HepG2 (cell line): ENCODE results near the gene SIRT7. TPM values are rescaled to one million over a fixed set of nuclear protein-coding genes. Genes with fewer than 3 reads are reported as not detected.

ENCODE experiments used
- ATAC-seq: fragments of 200-7000 bp; cut with Tn5 transposase; 3 replicates; pipeline ENCODE4 v1.9.1; 2020; ENCODE audit warnings: mild to moderate bottlenecking, moderate library complexity
- BruUV-seq: library from RNA; stranded (reverse); fragments of 400-500 nt; replicated peaks from 2 replicates; lab custom pipeline; 2021; lab: Mats Ljungman, UMichigan
- CTCF ChIA-PET: fragments of 300-600 bp; formaldehyde crosslinking; extraction: SDS; loops from one replicate; lab custom pipeline; 2021; ENCODE audit warnings: low total read pairs, inconsistent platforms, low intra/inter-chr PET ratio; lab: Yijun Ruan, JAX
- POLR2A ChIA-PET: fragments of 350-600 bp; sonication (Branson Sonifier 250); formaldehyde crosslinking; loops from one replicate; lab custom pipeline; 2020; ENCODE audit warnings: antibody characterized with exemption, inconsistent platforms; lab: Yijun Ruan, JAX
- DNase-seq: peaks from one replicate; pipeline ENCODE4 v3.0.0-alpha.2; 2015; ENCODE audit warnings: low spot score
- FAIRE-seq: peaks from 3 replicates; lab custom pipeline; 2011; peaks lifted over from hg19 to GRCh38; lab: Jason Lieb, UNC
- H2AFZ ChIP-seq: one replicate; pipeline ENCODE4 v1.6.1; 2011; ENCODE audit warnings: low read length, inconsistent platforms
- H3K27ac ChIP-seq: fragments of 300-600 bp; 3 replicates; pipeline ENCODE4 v1.8.0; 2011; ENCODE audit warnings: mixed run types, mild to moderate bottlenecking, mixed read lengths, low read length, inconsistent platforms; ENCODE audit not compliant: insufficient read depth; ENCODE audit errors: extremely low read length
- H3K27me3 ChIP-seq, 2 experiments: fragments of 200-600 bp in 1 of 2; 2 replicates in 1 of 2; 3 replicates in 1 of 2; pipeline versions ENCODE4 v1.6.0 to v1.8.0; 2011; ENCODE audit warnings: low read length in 2 of 2, mild to moderate bottlenecking in 2 of 2, moderate library complexity in 2 of 2, inconsistent platforms in 1 of 2; ENCODE audit not compliant: insufficient read depth in 2 of 2, control insufficient read depth in 1 of 2
- H3K36me3 ChIP-seq, 2 experiments: fragments of 200-600 bp in 1 of 2; replicated peaks in 1 of 2; 2 replicates in 1 of 2; 3 replicates in 1 of 2; pipeline versions ENCODE4 v1.5.1 to v1.8.0; 2011; ENCODE audit warnings: low read length in 2 of 2, inconsistent platforms in 1 of 2; ENCODE audit not compliant: insufficient read depth in 2 of 2, control insufficient read depth in 1 of 2
- H3K4me1 ChIP-seq: 2 replicates; pipeline ENCODE4 v1.5.1; 2012; ENCODE audit warnings: low read length, inconsistent platforms; ENCODE audit not compliant: insufficient read depth
- H3K4me2 ChIP-seq: 2 replicates; pipeline ENCODE4 v1.6.0; 2011; ENCODE audit warnings: low read depth, low read length, inconsistent platforms
- H3K4me3 ChIP-seq, 3 experiments: fragments of 200-600 bp in 1 of 3; sonication (generic), shearing (Covaris generic) in 1 of 3; replicated peaks in 1 of 3; 2 replicates each; pipeline ENCODE4 v1.5.1; 2011 to 2016; ENCODE audit warnings: low read length in 3 of 3, inconsistent platforms in 2 of 3, low read depth in 2 of 3, mild to moderate bottlenecking in 2 of 3, control low read depth in 1 of 3, mixed read lengths in 1 of 3; ENCODE audit not compliant: insufficient read depth in 1 of 3
- H3K79me2 ChIP-seq: one replicate; pipeline ENCODE4 v1.6.1; 2011; ENCODE audit warnings: low read length, inconsistent platforms; ENCODE audit not compliant: insufficient read depth
- H3K9ac ChIP-seq: 2 replicates; pipeline ENCODE4 v1.6.0; 2011; ENCODE audit warnings: mild to moderate bottlenecking, low read depth, low read length, inconsistent platforms; ENCODE audit not compliant: insufficient read depth
- H3K9me3 ChIP-seq: 2 replicates; pipeline ENCODE4 v1.5.1; 2012; ENCODE audit warnings: mild to moderate bottlenecking, low read length
- H4K20me1 ChIP-seq: 2 replicates; pipeline ENCODE4 v1.6.0; 2011; ENCODE audit warnings: inconsistent platforms, mild to moderate bottlenecking, low read length, moderate library complexity; ENCODE audit not compliant: insufficient read depth
- AGO1 ChIP-seq: fragments of 200-400 bp; formaldehyde crosslinking; IDR thresholded peaks from 2 replicates; pipeline ENCODE4 v1.6.1; 2017; ENCODE audit warnings: mild to moderate bottlenecking, low read depth, low read length, moderate library complexity; ENCODE audit not compliant: poor library complexity, severe bottlenecking
- AGO2 ChIP-seq: fragments of 200-400 bp; formaldehyde crosslinking; optimal IDR thresholded peaks from 2 replicates; pipeline ENCODE3; 2017; ENCODE audit warnings: mild to moderate bottlenecking, low read depth, low read length, moderate library complexity
- ELK4 ChIP-seq: sonication (generic); formaldehyde crosslinking; IDR thresholded peaks from 2 replicates; pipeline ENCODE4 v1.9.0; 2021; ENCODE audit warnings: missing genetic modification reagents, borderline replicate concordance
- NFIB ChIP-seq: sonication (generic); formaldehyde crosslinking; IDR thresholded peaks from 2 replicates; pipeline ENCODE4 v1.9.0; 2021; ENCODE audit warnings: missing genetic modification reagents, mild to moderate bottlenecking, borderline replicate concordance
- NR2F2 ChIP-seq: IDR thresholded peaks from 2 replicates; pipeline ENCODE4 v1.6.1; 2012; ENCODE audit warnings: low read depth, inconsistent platforms, borderline replicate concordance
- RBM22 ChIP-seq: fragments of 200-400 bp; formaldehyde crosslinking; optimal IDR thresholded peaks from 2 replicates; pipeline ENCODE3; 2017; ENCODE audit warnings: mild to moderate bottlenecking, low read length, moderate library complexity
- RFXAP ChIP-seq: sonication (generic); formaldehyde crosslinking; IDR thresholded peaks from 2 replicates; pipeline ENCODE4 v1.4.0; 2020; ENCODE audit warnings: missing genetic modification reagents, borderline replicate concordance
- TAF15 ChIP-seq: fragments of 200-400 bp; formaldehyde crosslinking; IDR thresholded peaks from one replicate; pipeline ENCODE4 v1.6.1; 2018; ENCODE audit warnings: mild to moderate bottlenecking, low read depth, low read length; ENCODE audit not compliant: poor library complexity, severe bottlenecking
- ZBTB44 ChIP-seq: sonication (generic); formaldehyde crosslinking; IDR thresholded peaks from 2 replicates; pipeline ENCODE4 v1.4.0; 2020; ENCODE audit warnings: missing genetic modification reagents
- ZC3H13 ChIP-seq: sonication (generic); formaldehyde crosslinking; IDR thresholded peaks from 2 replicates; pipeline ENCODE4 v1.8.1; 2023; ENCODE audit warnings: mild to moderate bottlenecking, missing genetic modification reagents, moderate library complexity
- ZFX ChIP-seq: sonication (generic); formaldehyde crosslinking; IDR thresholded peaks from 2 replicates; pipeline ENCODE4 v1.4.0; 2020; ENCODE audit warnings: mild to moderate bottlenecking, low read depth, missing genetic modification reagents, moderate library complexity
- ZFY ChIP-seq: sonication (generic); formaldehyde crosslinking; IDR thresholded peaks from 2 replicates; pipeline ENCODE4 v1.4.0; 2020; ENCODE audit warnings: missing genetic modification reagents
- ZHX1 ChIP-seq: sonication (generic); formaldehyde crosslinking; IDR thresholded peaks from 2 replicates; pipeline ENCODE4 v1.8.1; 2022; ENCODE audit warnings: low read depth, mild to moderate bottlenecking, missing genetic modification reagents
- ZNF160 ChIP-seq: sonication (generic); formaldehyde crosslinking; IDR thresholded peaks from 2 replicates; pipeline ENCODE4 v1.8.0; 2022; ENCODE audit warnings: mild to moderate bottlenecking, inconsistent platforms, missing genetic modification reagents
- WGBS: methylation state at CpG from one replicate; pipeline ENCODE4 v1.1.6; 2017; ENCODE audit warnings: low lambda C conversion rate; 5-methylcytosine and 5-hydroxymethylcytosine counted together
- in situ Hi-C: cut with HindIII; loops from 2 replicates; pipeline ENCODE4 v1.10.0; 2017; ENCODE audit warnings: low pct_unique_long_range_greater_than_20kb; ENCODE audit not compliant: extremely low pct_ligation_motif_present
- intact Hi-C: fragments of 100-400 bp; cut with micrococcal nuclease; formaldehyde crosslinking; loops from one replicate; pipeline ENCODE4 v1.10.0; 2022; ENCODE audit not compliant: unreplicated experiment
- polyA plus RNA-seq, 8 experiments: library from polyadenylated mRNA; depleted of rRNA in 3 of 8; stranded (reverse) in 7 of 8; unstranded in 1 of 8; fragments of >200 nt; fragmentation: Illumina TruSeq in 4 of 8; extraction: Trizol in 4 of 8; gene quantifications; 2 replicates each; pipeline versions ENCODE4 v1.2.1 to v1.2.3, GENCODE V29; 2011 to 2016; ENCODE audit warnings: low read depth in 4 of 8, missing spikeins in 1 of 8, mixed read lengths in 1 of 8; ENCODE audit not compliant: insufficient read depth in 1 of 8
- total RNA-seq, 5 experiments: library from RNA; depleted of rRNA; stranded (reverse); fragments of >200 nt; fragmentation: Illumina TruSeq; extraction: Trizol; gene quantifications; 2 replicates each; pipeline ENCODE4 v1.2.3, GENCODE V29; 2016; ENCODE audit warnings: low read depth in 1 of 5

The SIRT7 gene
- total and polyA plus RNA-seq, 2 of the 13 experiments (the other 11 are each of a cell fraction or from before 2014, with no cell fraction given): 8.3 to 24.8 TPM

- TF ChIP-seq ZFY (CRISPR knock-in tag): peak; percentile 19; the same call in 1 of the 2 replicates
- TF ChIP-seq ZBTB44: no peak
- TF ChIP-seq RBM22: peak; percentile 3
- 0 out of 2 replicates have a peak, but pooled peaks have one; percentile 17 for TF ChIP-seq NR2F2
- TF ChIP-seq RFXAP: no peak
- TF ChIP-seq ZC3H13 (CRISPR knock-in tag): peak; percentile 63
- no peak for TF ChIP-seq ELK4 (CRISPR knock-in tag)
Measured at GRCh38 chr17:81900181-81900820, 17.7 kb downstream of the SIRT7 start (continued).

GRCh38 chr17:81899514-81900166 is 18.3 kb downstream of the SIRT7 start:
- H3K4me2 ChIP-seq: no peak overlapping the region
- H3K4me3 ChIP-seq: no peak overlapping the region
- CTCF ChIA-PET: no interaction called here
- no TSS peak for BruUV-seq
- no peak overlapping the region for H3K27ac ChIP-seq
- H3K36me3 ChIP-seq: peaks cover 18 to 37% of the 10 kb centered on the region in 2 experiments; a peak in 4 of 5 replicates
- no peaks in the 10 kb centered on the region for H3K27me3 ChIP-seq
- POLR2A ChIA-PET: interaction anchor here (1.0 to 2.8 kb wide), 2 partner anchors 10 to 11 kb away, joined by 4 to 16 read pairs; partner anchors contain the start of gene PCYT2
- H2AFZ ChIP-seq: no peak overlapping the region
- FAIRE-seq: no peak
- WGBS: 94% methylated on average over 15 of the region's 22 CpGs
- no peak for DNase-seq
- H3K9me3 ChIP-seq: no peaks in the 10 kb centered on the region
- ATAC-seq: peak; percentile 7
- peaks cover 5% of the 10 kb centered on the region; the same call in 1 of the 2 replicates for H4K20me1 ChIP-seq
- no peak overlapping the region for H3K9ac ChIP-seq
- H3K4me1 ChIP-seq: peaks cover 16% of the 10 kb centered on the region
- in situ Hi-C loops: no loop called here
- intact Hi-C loops: no loop called here
- no peaks in the 10 kb centered on the region for H3K79me2 ChIP-seq
- TF ChIP-seq AGO2 (peak; percentile 49), NFIB (CRISPR knock-in tag) (peak; percentile 24; the same call in 1 of the 2 replicates), ZHX1 (CRISPR knock-in tag) (0 out of 2 replicates have a peak, but pooled peaks have one; percentile 0), ZFX (0 out of 2 replicates have a peak, but pooled peaks have one; percentile 5), AGO1 (peak; percentile 8), TAF15 (peak; percentile 20), ZNF160 (no peak)
